ENCODE results near the gene FANCC. TPM values are rescaled to one million over a fixed set of nuclear protein-coding genes. Genes with fewer than 3 reads are reported as not detected.

FANCC gene
- total and polyA plus RNA-seq, 2 of the 4 experiments (the other 2 are of a cell fraction): 4.7 to 6.3 TPM

GRCh38 chr9:95053611-95054570, 263.6 kb downstream of the FANCC start:
- Histone ChIP-seq H2AK9ac (replicated peaks; ENCODE audit: low read depth, low read length, poor library complexity) (no peak overlapping the region), H3K27ac (ENCODE audit: insufficient read depth, low read length) (peak overlapping the region; percentile 57; the same call in 1 of the 2 replicates), H4K91ac (ENCODE audit: insufficient read depth, low read depth, low read length) (peak overlapping the region; percentile 33), H3K9ac (ENCODE audit: low read depth, low read length) (no peak overlapping the region), H3K23ac (ENCODE audit: low read depth, low read length) (no peak overlapping the region; the same call in 1 of the 2 replicates), H2BK5ac (ENCODE audit: low read depth, low read length, poor library complexity, severe bottlenecking) (peak overlapping the region; percentile 78), H3K4me3 (ENCODE audit: insufficient read depth, low read depth, low read length) (no peak overlapping the region), H2BK15ac (ENCODE audit: low read depth, low read length) (no peak overlapping the region; the same call in 2 of the 3 replicates), H3K14ac (replicated peaks; ENCODE audit: low read depth, low read length) (peak overlapping the region; percentile 53), H2AK5ac (ENCODE audit: low read depth, low read length) (peak overlapping the region; percentile 86; the same call in 1 of the 2 replicates), H2BK20ac (ENCODE audit: low read depth, low read length) (no peak overlapping the region), H3K4me1 (ENCODE audit: control insufficient read depth, insufficient read depth, low read length) (peaks cover 28% of the 10 kb centered on the region), H3K4me2 (ENCODE audit: low read depth, low read length) (peak overlapping the region; percentile 74), H4K20me1 (ENCODE audit: insufficient read depth, low read length) (peaks cover 47% of the 10 kb centered on the region), H3K56ac (ENCODE audit: extremely low read depth, insufficient read depth, low read length) (no peak overlapping the region), H2AFZ (replicated peaks; ENCODE audit: low read length, poor library complexity) (no peak overlapping the region), H3K18ac (ENCODE audit: low read depth, low read length) (peak overlapping the region; percentile 59), H4K5ac (ENCODE audit: low read depth, low read length) (peak overlapping the region; percentile 43; the same call in 1 of the 2 replicates), H3K4ac (ENCODE audit: low read depth, low read length) (peak overlapping the region; percentile 34), H3K27me3 (ENCODE audit: control insufficient read depth, insufficient read depth, low read length) (no peaks in the 10 kb centered on the region), H3K79me1 (ENCODE audit: low read depth in 1 of 2, low read length in 2 of 2) (peaks cover 8 to 62% of the 10 kb centered on the region in 2 experiments; a peak in 3 of 4 replicates), H3K36me3 (ENCODE audit: control insufficient read depth, insufficient read depth, low read length) (peaks cover 4% of the 10 kb centered on the region; the same call in 1 of the 2 replicates), H3K9me1 (ENCODE audit: insufficient read depth, low read length) (peaks cover 12% of the 10 kb centered on the region), H4K8ac (ENCODE audit: low read depth in 2 of 2, low read length in 2 of 2) (peak overlapping the region in 1 of 2 experiments; percentile 41; a peak in 2 of 4 replicates), H3K9me3 (ENCODE audit: control insufficient read depth, insufficient read depth, low read length) (no peaks in the 10 kb centered on the region), H2BK120ac (ENCODE audit: low read depth, low read length) (peak overlapping the region; percentile 57)
- ChIA-PET CTCF (no interaction called here), POLR2A (ENCODE audit: unreplicated experiment) (no interaction called here)
- in situ Hi-C loops (cut with MboI; ENCODE audit: low sequenced_read_pairs) (no loop called here), intact Hi-C loops (cut with micrococcal nuclease) (no loop called here), dilution Hi-C loops (cut with HindIII; ENCODE audit: low sequenced_read_pairs, unreplicated experiment) (no loop called here)
- TF ChIP-seq CTCF (conservative IDR thresholded peaks at IDR 0.05; ENCODE audit: low read depth, low read length): no peak
- peak; percentile 48 for TF ChIP-seq CEBPB (IDR thresholded peaks at IDR 0.05; ENCODE audit: low read depth, low read length)
- DNase-seq: peak; percentile 43
- WGBS, 2 experiments (ENCODE audit: extremely low coverage in 2 of 2, insufficient read length in 1 of 2): no CpG with 5 or more reads among the region's 5 CpGs
- no TSS peak for BruUV-seq (replicated peaks)
- no peak for ATAC-seq (ENCODE audit: low read depth)

All from IMR-90 (cell line).